HCT116 (cell line): ENCODE data around the gene DMKN. TPM values are rescaled to one million over a fixed set of nuclear protein-coding genes. Genes with fewer than 3 reads are reported as not detected.

ENCODE experiments used
- ATAC-seq: fragments of 200-7000 bp; cut with Tn5 transposase; 2 replicates; pipeline ENCODE4 v1.9.1; 2020; ENCODE audit warnings: mild to moderate bottlenecking, moderate library complexity
- BruUV-seq: library from RNA; stranded (reverse); fragments of 400-500 nt; replicated peaks from 2 replicates; lab custom pipeline; 2021; lab: Mats Ljungman, UMichigan
- CTCF ChIA-PET: fragments of 300-600 bp; sonication (Branson Sonifier 250); formaldehyde crosslinking; loops from one replicate; lab custom pipeline; 2021; ENCODE audit warnings: antibody characterized with exemption; lab: Charles Lee
- POLR2A ChIA-PET: fragments of 300-600, 350-600 bp; sonication (Branson Sonifier 250); formaldehyde crosslinking; loops from one replicate; lab custom pipeline; 2021; ENCODE audit warnings: antibody characterized with exemption; lab: Charles Lee
- RAD21 ChIA-PET, 2 experiments: fragments of 300-600 bp; sonication (Branson Sonifier 250); formaldehyde crosslinking; loops; one replicate each; lab custom pipeline; 2023; ENCODE audit warnings: low total read pairs in 2 of 2; ENCODE audit not compliant: uncharacterized antibody in 2 of 2, unreplicated experiment in 2 of 2, low non-redundant PET in 1 of 2; lab: Charles Lee
- DNase-seq: peaks from one replicate; pipeline ENCODE4 v3.0.0-alpha.2; 2010; ENCODE audit warnings: low read depth, low spot score
- H2AFZ ChIP-seq: fragments of 200-600 bp; shearing (Covaris generic), sonication (generic); 2 replicates; pipeline ENCODE4 v1.6.1; 2017; ENCODE audit warnings: low read depth, mixed run types, mixed read lengths, antibody characterized with exemption, low read length; ENCODE audit not compliant: poor library complexity, severe bottlenecking
- H3K27ac ChIP-seq: 2 replicates; pipeline ENCODE4 v1.5.1; 2012; ENCODE audit warnings: low read depth, low read length
- H3K27me3 ChIP-seq: fragments of 200-600 bp; sonication (generic); 2 replicates; pipeline ENCODE4 v1.6.1; 2016; ENCODE audit warnings: mixed run types, low read length, mixed read lengths; ENCODE audit not compliant: insufficient read depth
- H3K36me3 ChIP-seq, 2 experiments: fragments of 200-500 bp in 1 of 2; fragments of 200-600 bp in 1 of 2; sonication (Bioruptor generic) in 1 of 2; sonication (generic) in 1 of 2; 2 replicates each; pipeline versions ENCODE4 v1.5.1 to v1.6.1; 2014 to 2016; ENCODE audit warnings: low read length in 2 of 2, inconsistent platforms in 1 of 2, mixed read lengths in 1 of 2, mixed run types in 1 of 2; ENCODE audit not compliant: insufficient read depth in 2 of 2, control insufficient read depth in 1 of 2
- H3K4me1 ChIP-seq, 2 experiments: fragments of 200-600 bp in 1 of 2; sonication (generic) in 1 of 2; 2 replicates each; pipeline versions ENCODE4 v1.5.1 to v1.6.1; 2012 to 2017; ENCODE audit warnings: low read length in 2 of 2, inconsistent platforms in 1 of 2, mild to moderate bottlenecking in 1 of 2, mixed read lengths in 1 of 2, mixed run types in 1 of 2, moderate library complexity in 1 of 2; ENCODE audit not compliant: insufficient read depth in 2 of 2, control insufficient read depth in 1 of 2
- H3K4me2 ChIP-seq: fragments of 200-600 bp; sonication (generic); 2 replicates; pipeline ENCODE4 v1.6.1; 2017; ENCODE audit warnings: mixed run types, low read length, mixed read lengths
- H3K4me3 ChIP-seq, 2 experiments: fragments of 200-600 bp in 1 of 2; sonication (generic) in 1 of 2; replicated peaks in 1 of 2; 2 replicates each; pipeline ENCODE4 v1.5.1; 2011 to 2016; ENCODE audit warnings: low read length in 2 of 2, control low read depth in 1 of 2, low read depth in 1 of 2, mild to moderate bottlenecking in 1 of 2, mixed read lengths in 1 of 2, mixed run types in 1 of 2
- H3K79me2 ChIP-seq: fragments of 200-600 bp; sonication (generic); 2 replicates; pipeline ENCODE4 v1.6.1; 2017; ENCODE audit warnings: mild to moderate bottlenecking, mixed run types, low read length, moderate library complexity, mixed read lengths; ENCODE audit not compliant: insufficient read depth
- H3K9ac ChIP-seq: fragments of 200-600 bp; sonication (generic); 2 replicates; pipeline ENCODE4 v1.6.1; 2016; ENCODE audit warnings: low read length, mixed read lengths
- H3K9me2 ChIP-seq: fragments of 200-600 bp; sonication (generic), shearing (Covaris generic); 2 replicates; pipeline ENCODE4 v1.6.1; 2017; ENCODE audit warnings: mixed run types, mild to moderate bottlenecking, moderate library complexity; ENCODE audit not compliant: insufficient read depth
- H3K9me3 ChIP-seq, 2 experiments: fragments of 200-500 bp in 1 of 2; fragments of 200-600 bp in 1 of 2; sonication (Bioruptor generic) in 1 of 2; sonication (generic) in 1 of 2; 2 replicates each; pipeline ENCODE4 v1.6.1; 2014 to 2017; ENCODE audit warnings: low read length in 2 of 2, mixed read lengths in 2 of 2, inconsistent platforms in 1 of 2, low read depth in 1 of 2, mild to moderate bottlenecking in 1 of 2, mixed run types in 1 of 2, moderate library complexity in 1 of 2; ENCODE audit not compliant: control insufficient read depth in 1 of 2, insufficient read depth in 1 of 2
- H4K20me1 ChIP-seq: fragments of 200-600 bp; sonication (generic), shearing (Covaris generic); 2 replicates; pipeline ENCODE4 v1.6.1; 2017; ENCODE audit warnings: mixed run types, mild to moderate bottlenecking, moderate library complexity; ENCODE audit not compliant: insufficient read depth
- EGR1 ChIP-seq: IDR thresholded peaks from 2 replicates; pipeline ENCODE4 v1.6.1; 2012; ENCODE audit warnings: low read depth
- ELF1 ChIP-seq: IDR thresholded peaks from 2 replicates; pipeline ENCODE4 v1.6.1; 2012; ENCODE audit warnings: low read depth, borderline replicate concordance
- POLR2AphosphoS5 ChIP-seq: IDR thresholded peaks from 2 replicates; pipeline ENCODE4 v1.6.1; 2011; ENCODE audit warnings: mild to moderate bottlenecking, low read depth, low read length, moderate library complexity
- YY1 ChIP-seq: IDR thresholded peaks from 2 replicates; pipeline ENCODE4 v1.6.1; 2011; ENCODE audit warnings: low read length, low read depth, moderate library complexity, mild to moderate bottlenecking; ENCODE audit not compliant: insufficient replicate concordance; ENCODE audit errors: extremely low read depth
- ZNF274 ChIP-seq: fragments of 200-500 bp; sonication (Bioruptor generic); IDR thresholded peaks from 2 replicates; pipeline ENCODE4 v1.6.1; 2014; ENCODE audit warnings: mild to moderate bottlenecking, low read depth, low read length, inconsistent platforms
- intact Hi-C: fragments of 100-400 bp; cut with micrococcal nuclease; formaldehyde crosslinking; loops from 2 replicates; pipeline ENCODE4 v1.10.0; 2022
- total RNA-seq: library from RNA; stranded (reverse); gene quantifications from one replicate; pipeline ENCODE4 v1.2.1, GENCODE V29; 2021; ENCODE audit not compliant: unreplicated experiment
- TF ChIP-seq, protein P1 (sequence below), 3 experiments: fragments of 200-600 bp in 1 of 3; sonication (generic) in 1 of 3; IDR thresholded peaks in 2 of 3; conservative IDR thresholded peaks in 1 of 3; 2 replicates each; pipeline ENCODE4 v1.5.1; 2012 to 2017; ENCODE audit warnings: low read depth in 2 of 3, low read length in 2 of 3, antibody characterized with exemption in 1 of 3, borderline replicate concordance in 1 of 3, control low read depth in 1 of 3, mild to moderate bottlenecking in 1 of 3, mixed read lengths in 1 of 3, mixed run types in 1 of 3, moderate library complexity in 1 of 3; ENCODE audit not compliant: insufficient read depth in 1 of 3

DMKN gene
- total RNA-seq, 1 experiment from 2014 or later: 246 TPM

DNA sequence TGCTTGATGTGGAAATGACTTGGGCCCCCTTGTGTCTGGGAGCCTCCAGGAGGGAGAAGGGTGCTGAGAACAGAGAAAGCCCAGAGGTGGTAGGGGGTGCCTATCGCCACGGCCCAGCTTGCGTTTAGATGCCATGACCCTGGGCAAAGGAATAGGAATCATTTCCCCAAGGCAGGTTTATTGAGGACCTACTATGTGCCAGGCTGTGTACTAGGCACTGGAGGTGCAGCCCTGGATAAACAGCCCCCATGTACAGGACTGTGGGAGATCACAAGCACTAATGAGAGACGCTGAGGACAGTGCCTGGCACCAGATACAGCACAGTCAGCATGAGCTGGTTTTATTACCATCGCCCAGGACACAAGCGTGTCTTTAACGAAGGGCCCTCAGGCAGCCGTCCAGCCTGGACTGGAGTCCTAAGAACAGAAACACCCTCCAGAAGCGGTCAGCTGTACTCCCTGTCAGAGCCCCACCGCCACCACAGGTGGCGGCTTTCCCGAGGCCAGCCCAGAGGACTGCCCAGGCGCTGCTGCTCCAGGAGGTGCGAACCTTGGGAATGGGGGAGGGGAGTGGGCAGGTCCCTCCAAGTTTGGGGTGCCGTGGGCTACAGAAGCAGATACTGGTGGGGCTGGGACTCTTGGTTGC lies 36.6 kb upstream of the DMKN start:
- RAD21 ChIA-PET: no interaction called here
- Histone ChIP-seq H3K4me1 (peaks cover 6 to 13% of the 10 kb centered on the region in 2 experiments; a peak in 3 of 4 replicates), H3K9ac (no peak overlapping the region), H3K27me3 (no peaks in the 10 kb centered on the region), H3K27ac (no peak overlapping the region), H3K4me3 (no peak overlapping the region), H3K36me3 (peaks cover 2 to 12% of the 10 kb centered on the region in 2 experiments; a peak in 1 of 4 replicates), H3K9me2 (no peaks in the 10 kb centered on the region), H3K4me2 (no peak overlapping the region), H2AFZ (no peak overlapping the region), H3K9me3 (no peaks in the 10 kb centered on the region), H3K79me2 (peaks cover 34% of the 10 kb centered on the region), H4K20me1 (no peaks in the 10 kb centered on the region)
- POLR2A ChIA-PET: no interaction called here
- CTCF ChIA-PET: interaction anchor here (1.8 kb wide), 1 partner anchor 8 kb away, joined by 8 read pairs; no protein-coding TSS in a partner anchor
- ATAC-seq: no peak
- no peak for DNase-seq
- TF ChIP-seq EGR1: no peak
- no peak for TF ChIP-seq ZNF274
- TF ChIP-seq, protein P1, sequence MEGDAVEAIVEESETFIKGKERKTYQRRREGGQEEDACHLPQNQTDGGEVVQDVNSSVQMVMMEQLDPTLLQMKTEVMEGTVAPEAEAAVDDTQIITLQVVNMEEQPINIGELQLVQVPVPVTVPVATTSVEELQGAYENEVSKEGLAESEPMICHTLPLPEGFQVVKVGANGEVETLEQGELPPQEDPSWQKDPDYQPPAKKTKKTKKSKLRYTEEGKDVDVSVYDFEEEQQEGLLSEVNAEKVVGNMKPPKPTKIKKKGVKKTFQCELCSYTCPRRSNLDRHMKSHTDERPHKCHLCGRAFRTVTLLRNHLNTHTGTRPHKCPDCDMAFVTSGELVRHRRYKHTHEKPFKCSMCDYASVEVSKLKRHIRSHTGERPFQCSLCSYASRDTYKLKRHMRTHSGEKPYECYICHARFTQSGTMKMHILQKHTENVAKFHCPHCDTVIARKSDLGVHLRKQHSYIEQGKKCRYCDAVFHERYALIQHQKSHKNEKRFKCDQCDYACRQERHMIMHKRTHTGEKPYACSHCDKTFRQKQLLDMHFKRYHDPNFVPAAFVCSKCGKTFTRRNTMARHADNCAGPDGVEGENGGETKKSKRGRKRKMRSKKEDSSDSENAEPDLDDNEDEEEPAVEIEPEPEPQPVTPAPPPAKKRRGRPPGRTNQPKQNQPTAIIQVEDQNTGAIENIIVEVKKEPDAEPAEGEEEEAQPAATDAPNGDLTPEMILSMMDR (IDR thresholded peaks at IDR 0.05 in 2 of 3, conservative IDR thresholded peaks at IDR 0.05 in 1 of 3; ENCODE audit: borderline replicate concordance in 1 of 3, insufficient read depth in 1 of 3, low read depth in 2 of 3, low read length in 2 of 3): no peak
- no peak for TF ChIP-seq POLR2AphosphoS5
- TF ChIP-seq ELF1: no peak
- TF ChIP-seq YY1: no peak
- intact Hi-C loops: loop anchor here (2.0 to 10.0 kb wide), 2 partner anchors 167 to 385 kb away; partner anchors contain the start of gene LRFN3
- no TSS peak for BruUV-seq
